ENCODE results near the gene TARDBP. TPM values are rescaled to one million over a fixed set of nuclear protein-coding genes. Genes with fewer than 3 reads are reported as not detected.

Gene TARDBP
- polyA plus RNA-seq, 1 donor from 2014 or later = 129 TPM

- no peaks in the 10 kb centered on the region for H4K20me1 ChIP-seq (ENCODE audit: insufficient read depth)
- no peak overlapping the region for H3K4me3 ChIP-seq (ENCODE audit: low read length)
- H3F3A ChIP-seq (ENCODE audit: insufficient read depth, low read length, poor library complexity, severe bottlenecking) = no peaks in the 10 kb centered on the region
- H3K27me3 ChIP-seq (ENCODE audit: insufficient read depth, low read depth, low read length) = no peaks in the 10 kb centered on the region
- H3K9ac ChIP-seq (ENCODE audit: low read length) = no peak overlapping the region
- H3K27ac ChIP-seq (ENCODE audit: low read length) = no peak overlapping the region
- no peaks in the 10 kb centered on the region for H3K36me3 ChIP-seq (ENCODE audit: insufficient read depth, low read length)
- H3K4me2 ChIP-seq (ENCODE audit: low read length) = no peak overlapping the region
- H3K9me3 ChIP-seq (ENCODE audit: low read length) = no peaks in the 10 kb centered on the region
- TF ChIP-seq EP300 (conservative IDR thresholded peaks at IDR 0.05; ENCODE audit: poor library complexity, severe bottlenecking) = no peak
- no peak for TF ChIP-seq SMC3 (conservative IDR thresholded peaks at IDR 0.05; ENCODE audit: poor library complexity)
- TF ChIP-seq POLR2AphosphoS5 (IDR thresholded peaks at IDR 0.05) = no peak
- no peak for TF ChIP-seq EZH2 (IDR thresholded peaks at IDR 0.05; ENCODE audit: borderline replicate concordance, insufficient read depth, low read length, poor library complexity, severe bottlenecking)
- TF ChIP-seq MXI1 (conservative IDR thresholded peaks at IDR 0.05; ENCODE audit: poor library complexity, severe bottlenecking) = no peak
- TF ChIP-seq TAF1 (IDR thresholded peaks at IDR 0.05; ENCODE audit: low read depth) = no peak
- no peak for TF ChIP-seq CTCF (IDR thresholded peaks at IDR 0.05; ENCODE audit: poor library complexity, severe bottlenecking)
- no peak for TF ChIP-seq RAD21 (conservative IDR thresholded peaks at IDR 0.05)
- no peak for TF ChIP-seq REST (IDR thresholded peaks at IDR 0.05; ENCODE audit: borderline replicate concordance)
- H2AFZ ChIP-seq (ENCODE audit: low read depth, low read length) = no peak overlapping the region
- no peaks in the 10 kb centered on the region for H3K9me2 ChIP-seq (ENCODE audit: insufficient read depth, low read length)
- no peaks in the 10 kb centered on the region for H3K79me2 ChIP-seq (replicated peaks; ENCODE audit: insufficient read depth, low read length)
Observed at GRCh38 chr1:11030865-11031264, 18.4 kb downstream of the TARDBP start.

GRCh38 chr1:11031624-11032262 lies 19.3 kb downstream of the TARDBP start:
- H3K4me3 ChIP-seq (ENCODE audit: low read length) = no peak overlapping the region
- H3K9me3 ChIP-seq (ENCODE audit: low read length) = no peaks in the 10 kb centered on the region
- no peaks in the 10 kb centered on the region for H3K36me3 ChIP-seq (ENCODE audit: insufficient read depth, low read length)
- no peaks in the 10 kb centered on the region for H4K20me1 ChIP-seq (ENCODE audit: insufficient read depth)
- H3K4me2 ChIP-seq (ENCODE audit: low read length) = no peak overlapping the region
- TF ChIP-seq POLR2AphosphoS5 (IDR thresholded peaks at IDR 0.05) (no peak), EP300 (conservative IDR thresholded peaks at IDR 0.05; ENCODE audit: poor library complexity, severe bottlenecking) (no peak), RAD21 (conservative IDR thresholded peaks at IDR 0.05) (no peak), EZH2 (IDR thresholded peaks at IDR 0.05; ENCODE audit: borderline replicate concordance, insufficient read depth, low read length, poor library complexity, severe bottlenecking) (no peak), CTCF (IDR thresholded peaks at IDR 0.05; ENCODE audit: poor library complexity, severe bottlenecking) (no peak), MXI1 (conservative IDR thresholded peaks at IDR 0.05; ENCODE audit: poor library complexity, severe bottlenecking) (no peak), SMC3 (conservative IDR thresholded peaks at IDR 0.05; ENCODE audit: poor library complexity) (no peak), REST (IDR thresholded peaks at IDR 0.05; ENCODE audit: borderline replicate concordance) (no peak), TAF1 (IDR thresholded peaks at IDR 0.05; ENCODE audit: low read depth) (no peak)
- H3K9me2 ChIP-seq (ENCODE audit: insufficient read depth, low read length) = no peaks in the 10 kb centered on the region
- H3K27me3 ChIP-seq (ENCODE audit: insufficient read depth, low read depth, low read length) = no peaks in the 10 kb centered on the region
- H3F3A ChIP-seq (ENCODE audit: insufficient read depth, low read length, poor library complexity, severe bottlenecking) = no peaks in the 10 kb centered on the region
- H2AFZ ChIP-seq (ENCODE audit: low read depth, low read length) = no peak overlapping the region
- H3K27ac ChIP-seq (ENCODE audit: low read length) = no peak overlapping the region
- H3K9ac ChIP-seq (ENCODE audit: low read length) = no peak overlapping the region
- H3K79me2 ChIP-seq (replicated peaks; ENCODE audit: insufficient read depth, low read length) = no peaks in the 10 kb centered on the region

All from neural cell (in vitro differentiated cells).